HepG2 (cell line): Measurements from ENCODE around the gene CABP2. TPM values are rescaled to one million over a fixed set of nuclear protein-coding genes. Genes with fewer than 3 reads are reported as not detected.

Experiments used
- ATAC-seq: fragments of 200-7000 bp; cut with Tn5 transposase; 3 replicates; pipeline ENCODE4 v1.9.1; 2020; ENCODE audit warnings: mild to moderate bottlenecking, moderate library complexity
- BruUV-seq: library from RNA; stranded (reverse); fragments of 400-500 nt; replicated peaks from 2 replicates; lab custom pipeline; 2021; lab: Mats Ljungman, UMichigan
- CTCF ChIA-PET: fragments of 300-600 bp; formaldehyde crosslinking; extraction: SDS; loops from one replicate; lab custom pipeline; 2021; ENCODE audit warnings: low total read pairs, inconsistent platforms, low intra/inter-chr PET ratio; lab: Yijun Ruan, JAX
- POLR2A ChIA-PET: fragments of 350-600 bp; sonication (Branson Sonifier 250); formaldehyde crosslinking; loops from one replicate; lab custom pipeline; 2020; ENCODE audit warnings: antibody characterized with exemption, inconsistent platforms; lab: Yijun Ruan, JAX
- DNase-seq: peaks from one replicate; pipeline ENCODE4 v3.0.0-alpha.2; 2015; ENCODE audit warnings: low spot score
- FAIRE-seq: peaks from 3 replicates; lab custom pipeline; 2011; peaks lifted over from hg19 to GRCh38; lab: Jason Lieb, UNC
- H2AFZ ChIP-seq: one replicate; pipeline ENCODE4 v1.6.1; 2011; ENCODE audit warnings: low read length, inconsistent platforms
- H3K27ac ChIP-seq: fragments of 300-600 bp; 3 replicates; pipeline ENCODE4 v1.8.0; 2011; ENCODE audit warnings: mixed run types, mild to moderate bottlenecking, mixed read lengths, low read length, inconsistent platforms; ENCODE audit not compliant: insufficient read depth; ENCODE audit errors: extremely low read length
- H3K27me3 ChIP-seq, 2 experiments: fragments of 200-600 bp in 1 of 2; 2 replicates in 1 of 2; 3 replicates in 1 of 2; pipeline versions ENCODE4 v1.6.0 to v1.8.0; 2011; ENCODE audit warnings: low read length in 2 of 2, mild to moderate bottlenecking in 2 of 2, moderate library complexity in 2 of 2, inconsistent platforms in 1 of 2; ENCODE audit not compliant: insufficient read depth in 2 of 2, control insufficient read depth in 1 of 2
- H3K36me3 ChIP-seq, 2 experiments: fragments of 200-600 bp in 1 of 2; replicated peaks in 1 of 2; 2 replicates in 1 of 2; 3 replicates in 1 of 2; pipeline versions ENCODE4 v1.5.1 to v1.8.0; 2011; ENCODE audit warnings: low read length in 2 of 2, inconsistent platforms in 1 of 2; ENCODE audit not compliant: insufficient read depth in 2 of 2, control insufficient read depth in 1 of 2
- H3K4me1 ChIP-seq: 2 replicates; pipeline ENCODE4 v1.5.1; 2012; ENCODE audit warnings: low read length, inconsistent platforms; ENCODE audit not compliant: insufficient read depth
- H3K4me2 ChIP-seq: 2 replicates; pipeline ENCODE4 v1.6.0; 2011; ENCODE audit warnings: low read depth, low read length, inconsistent platforms
- H3K4me3 ChIP-seq, 3 experiments: fragments of 200-600 bp in 1 of 3; sonication (generic), shearing (Covaris generic) in 1 of 3; replicated peaks in 1 of 3; 2 replicates each; pipeline ENCODE4 v1.5.1; 2011 to 2016; ENCODE audit warnings: low read length in 3 of 3, inconsistent platforms in 2 of 3, low read depth in 2 of 3, mild to moderate bottlenecking in 2 of 3, control low read depth in 1 of 3, mixed read lengths in 1 of 3; ENCODE audit not compliant: insufficient read depth in 1 of 3
- H3K79me2 ChIP-seq: one replicate; pipeline ENCODE4 v1.6.1; 2011; ENCODE audit warnings: low read length, inconsistent platforms; ENCODE audit not compliant: insufficient read depth
- H3K9ac ChIP-seq: 2 replicates; pipeline ENCODE4 v1.6.0; 2011; ENCODE audit warnings: mild to moderate bottlenecking, low read depth, low read length, inconsistent platforms; ENCODE audit not compliant: insufficient read depth
- H3K9me3 ChIP-seq: 2 replicates; pipeline ENCODE4 v1.5.1; 2012; ENCODE audit warnings: mild to moderate bottlenecking, low read length
- H4K20me1 ChIP-seq: 2 replicates; pipeline ENCODE4 v1.6.0; 2011; ENCODE audit warnings: inconsistent platforms, mild to moderate bottlenecking, low read length, moderate library complexity; ENCODE audit not compliant: insufficient read depth
- CBX1 ChIP-seq: IDR thresholded peaks from one replicate; pipeline ENCODE4 v1.6.1; 2016; ENCODE audit warnings: antibody characterized with exemption, low read depth
- GTF2F1 ChIP-seq: fragments of 150-350 bp; IDR thresholded peaks from 2 replicates; pipeline ENCODE4 v1.6.1; 2014; ENCODE audit warnings: low read length
- MBNL3 ChIP-seq: fragments of 250-450 bp; sonication (Bioruptor Pico); conservative IDR thresholded peaks from 2 replicates; pipeline ENCODE4 v1.8.0; 2022; ENCODE audit warnings: mild to moderate bottlenecking, inconsistent platforms
- MTF2 ChIP-seq: sonication (generic); formaldehyde crosslinking; IDR thresholded peaks from 2 replicates; pipeline ENCODE4 v1.5.0; 2020; ENCODE audit warnings: missing genetic modification reagents, borderline replicate concordance
- NCOR1 ChIP-seq: fragments of 200-600 bp; sonication (generic); IDR thresholded peaks from 2 replicates; pipeline ENCODE4 v1.7.0; 2017; ENCODE audit warnings: antibody characterized with exemption, low read length, borderline replicate concordance
- NFE2 ChIP-seq: sonication (generic); formaldehyde crosslinking; IDR thresholded peaks from 2 replicates; pipeline ENCODE4 v1.4.0; 2020; ENCODE audit warnings: missing genetic modification reagents
- NFIC ChIP-seq: IDR thresholded peaks from 2 replicates; pipeline ENCODE4 v1.6.1; 2012; ENCODE audit warnings: mild to moderate bottlenecking, low read length, inconsistent platforms
- TCF7L2 ChIP-seq: IDR thresholded peaks from 2 replicates; pipeline ENCODE4 v1.6.1; 2011; ENCODE audit warnings: mild to moderate bottlenecking, low read depth, low read length, moderate library complexity
- TRIM24 ChIP-seq: sonication (generic); formaldehyde crosslinking; IDR thresholded peaks from 2 replicates; pipeline ENCODE4 v1.8.0; 2022; ENCODE audit warnings: mild to moderate bottlenecking, missing genetic modification reagents
- ZNF577 ChIP-seq: sonication (generic); formaldehyde crosslinking; IDR thresholded peaks from 2 replicates; pipeline ENCODE4 v1.4.0; 2020; ENCODE audit warnings: mild to moderate bottlenecking, low read depth, missing genetic modification reagents, borderline replicate concordance
- ZNF746 ChIP-seq: sonication (generic); formaldehyde crosslinking; IDR thresholded peaks from 2 replicates; pipeline ENCODE4 v1.8.0; 2022; ENCODE audit warnings: mild to moderate bottlenecking, missing genetic modification reagents
- WGBS: methylation state at CpG from one replicate; pipeline ENCODE4 v1.1.6; 2017; ENCODE audit warnings: low lambda C conversion rate; 5-methylcytosine and 5-hydroxymethylcytosine counted together
- in situ Hi-C: cut with HindIII; loops from 2 replicates; pipeline ENCODE4 v1.10.0; 2017; ENCODE audit warnings: low pct_unique_long_range_greater_than_20kb; ENCODE audit not compliant: extremely low pct_ligation_motif_present
- intact Hi-C: fragments of 100-400 bp; cut with micrococcal nuclease; formaldehyde crosslinking; loops from one replicate; pipeline ENCODE4 v1.10.0; 2022; ENCODE audit not compliant: unreplicated experiment
- polyA plus RNA-seq, 8 experiments: library from polyadenylated mRNA; depleted of rRNA in 3 of 8; stranded (reverse) in 7 of 8; unstranded in 1 of 8; fragments of >200 nt; fragmentation: Illumina TruSeq in 4 of 8; extraction: Trizol in 4 of 8; gene quantifications; 2 replicates each; pipeline versions ENCODE4 v1.2.1 to v1.2.3, GENCODE V29; 2011 to 2016; ENCODE audit warnings: low read depth in 4 of 8, missing spikeins in 1 of 8, mixed read lengths in 1 of 8; ENCODE audit not compliant: insufficient read depth in 1 of 8
- total RNA-seq, 5 experiments: library from RNA; depleted of rRNA; stranded (reverse); fragments of >200 nt; fragmentation: Illumina TruSeq; extraction: Trizol; gene quantifications; 2 replicates each; pipeline ENCODE4 v1.2.3, GENCODE V29; 2016; ENCODE audit warnings: low read depth in 1 of 5
- TF ChIP-seq, protein P1 (sequence below): sonication (generic); formaldehyde crosslinking; IDR thresholded peaks from 2 replicates; pipeline ENCODE4 v1.5.0; 2020; ENCODE audit warnings: mild to moderate bottlenecking, missing genetic modification reagents, moderate library complexity
- TF ChIP-seq, protein P2 (sequence below): IDR thresholded peaks from 2 replicates; pipeline ENCODE4 v1.6.1; 2016; ENCODE audit warnings: mild to moderate bottlenecking, missing biosample characterization, missing genetic modification reagents

CABP2 gene
- total and polyA plus RNA-seq, 2 of the 13 experiments (the other 11 are each of a cell fraction or from before 2014, with no cell fraction given), result not detected

DNA sequence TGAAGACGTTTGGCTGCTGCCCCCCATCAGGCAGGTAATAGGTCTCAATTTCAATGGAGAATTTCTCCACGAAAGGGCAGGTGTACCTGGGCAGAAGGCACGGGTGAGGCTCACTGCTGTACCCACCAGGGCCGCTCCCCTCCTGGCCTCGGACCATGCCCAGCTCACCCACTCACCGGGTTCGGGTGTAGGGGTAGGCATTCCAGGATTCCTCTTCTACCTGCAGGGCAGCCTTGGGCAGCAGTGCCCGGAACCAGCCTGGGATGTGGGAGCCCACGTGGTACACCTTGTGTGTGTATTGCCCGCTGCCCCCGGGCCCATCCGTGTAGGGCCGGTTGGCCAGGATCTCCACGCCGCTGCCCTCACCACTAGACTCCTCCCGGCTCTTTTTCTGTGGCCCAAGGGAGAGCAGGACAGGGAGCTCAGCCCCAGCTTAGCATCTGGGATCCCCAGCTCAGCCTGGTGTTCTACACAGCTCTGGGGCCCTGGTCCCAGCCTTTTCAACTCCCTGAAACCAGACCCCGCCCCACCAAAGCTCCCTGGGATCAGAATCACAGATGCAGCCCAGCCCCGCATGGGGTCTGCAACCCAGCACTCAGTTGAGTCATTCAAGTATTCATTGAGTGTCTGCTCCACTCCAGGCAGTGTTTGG, 20.8 kb downstream of the CABP2 start:
- in situ Hi-C loops (no loop called here), intact Hi-C loops (no loop called here)

More for the DNA sequence above, 20.8 kb downstream of the CABP2 start:
- BruUV-seq, result no TSS peak
- no peak overlapping the region for H3K4me3 ChIP-seq
- no peak overlapping the region for H2AFZ ChIP-seq
- H3K27ac ChIP-seq, result no peak overlapping the region
- no peaks in the 10 kb centered on the region for H3K27me3 ChIP-seq
- no peak for TF ChIP-seq TRIM24 (CRISPR knock-in tag)
- no peak for TF ChIP-seq NFIC
- no peak for TF ChIP-seq MBNL3 (CRISPR knock-in tag)
- TF ChIP-seq CBX1, result no peak
- no peak for TF ChIP-seq NFE2 (CRISPR knock-in tag)
- no peak for TF ChIP-seq TCF7L2
- no peak for TF ChIP-seq NCOR1
- TF ChIP-seq ZNF577, result no peak
- no peak for TF ChIP-seq MTF2 (CRISPR knock-in tag)
- TF ChIP-seq GTF2F1, result no peak
- TF ChIP-seq, protein P1, sequence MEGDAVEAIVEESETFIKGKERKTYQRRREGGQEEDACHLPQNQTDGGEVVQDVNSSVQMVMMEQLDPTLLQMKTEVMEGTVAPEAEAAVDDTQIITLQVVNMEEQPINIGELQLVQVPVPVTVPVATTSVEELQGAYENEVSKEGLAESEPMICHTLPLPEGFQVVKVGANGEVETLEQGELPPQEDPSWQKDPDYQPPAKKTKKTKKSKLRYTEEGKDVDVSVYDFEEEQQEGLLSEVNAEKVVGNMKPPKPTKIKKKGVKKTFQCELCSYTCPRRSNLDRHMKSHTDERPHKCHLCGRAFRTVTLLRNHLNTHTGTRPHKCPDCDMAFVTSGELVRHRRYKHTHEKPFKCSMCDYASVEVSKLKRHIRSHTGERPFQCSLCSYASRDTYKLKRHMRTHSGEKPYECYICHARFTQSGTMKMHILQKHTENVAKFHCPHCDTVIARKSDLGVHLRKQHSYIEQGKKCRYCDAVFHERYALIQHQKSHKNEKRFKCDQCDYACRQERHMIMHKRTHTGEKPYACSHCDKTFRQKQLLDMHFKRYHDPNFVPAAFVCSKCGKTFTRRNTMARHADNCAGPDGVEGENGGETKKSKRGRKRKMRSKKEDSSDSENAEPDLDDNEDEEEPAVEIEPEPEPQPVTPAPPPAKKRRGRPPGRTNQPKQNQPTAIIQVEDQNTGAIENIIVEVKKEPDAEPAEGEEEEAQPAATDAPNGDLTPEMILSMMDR (CRISPR knock-in tag), result no peak
- TF ChIP-seq, protein P2, sequence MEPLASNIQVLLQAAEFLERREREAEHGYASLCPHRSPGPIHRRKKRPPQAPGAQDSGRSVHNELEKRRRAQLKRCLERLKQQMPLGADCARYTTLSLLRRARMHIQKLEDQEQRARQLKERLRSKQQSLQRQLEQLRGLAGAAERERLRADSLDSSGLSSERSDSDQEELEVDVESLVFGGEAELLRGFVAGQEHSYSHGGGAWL, result no peak
- no peak for TF ChIP-seq ZNF746 (CRISPR knock-in tag)
- H3K79me2 ChIP-seq, result peaks cover 6% of the 10 kb centered on the region
- DNase-seq (no peak), ATAC-seq (no peak), FAIRE-seq (no peak)
- peaks cover 28% of the 10 kb centered on the region for H3K4me1 ChIP-seq
- 97% methylated on average over 7 of the region's 18 CpGs for WGBS
- no peaks in the 10 kb centered on the region for H3K9me3 ChIP-seq
- POLR2A ChIA-PET, result no interaction called here
- H4K20me1 ChIP-seq, result no peaks in the 10 kb centered on the region
- CTCF ChIA-PET, result no interaction called here
- H3K36me3 ChIP-seq, result no peaks in the 10 kb centered on the region; a peak in 1 of 5 replicates
- H3K4me2 ChIP-seq, result no peak overlapping the region
- no peak overlapping the region for H3K9ac ChIP-seq
